ENCODE measurements around the gene MAGI2. TPM values are rescaled to one million over a fixed set of nuclear protein-coding genes. Genes with fewer than 3 reads are reported as not detected.

MAGI2 gene
- total RNA-seq, 3 donors from 2014 or later, result 0.10 to 0.16 (median 0.14) TPM

DNA sequence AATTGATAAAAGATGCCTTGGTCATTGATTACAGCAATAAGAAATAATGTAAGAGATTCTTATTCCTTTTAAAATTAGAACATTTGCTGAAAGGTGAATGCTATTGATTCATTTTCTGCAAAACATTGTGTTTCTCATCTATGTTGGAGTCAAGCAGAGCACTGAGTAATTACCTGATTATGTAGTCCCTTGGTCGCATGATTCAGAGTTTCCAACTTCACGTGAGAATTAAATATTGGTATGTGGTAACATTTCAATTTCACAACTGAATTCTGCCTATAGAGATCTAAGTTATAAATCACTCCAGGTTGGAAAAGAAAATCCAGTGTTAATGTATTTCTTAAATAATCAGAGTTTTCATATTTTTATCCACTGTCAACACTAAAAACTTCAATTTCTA lies 953.5 kb downstream of the MAGI2 start:
- ATAC-seq (no peak), DNase-seq (no peak)
- H3K27me3 Mint-ChIP-seq (ENCODE audit: low read depth), result no peaks in the 10 kb centered on the region
- no peak overlapping the region for H3K4me3 Mint-ChIP-seq
- no peaks in the 10 kb centered on the region for H3K36me3 Mint-ChIP-seq (ENCODE audit: insufficient read depth)
- no peaks in the 10 kb centered on the region for H3K4me1 Mint-ChIP-seq (ENCODE audit: low read depth)
- H3K9me3 Mint-ChIP-seq, result no peaks in the 10 kb centered on the region

DNA sequence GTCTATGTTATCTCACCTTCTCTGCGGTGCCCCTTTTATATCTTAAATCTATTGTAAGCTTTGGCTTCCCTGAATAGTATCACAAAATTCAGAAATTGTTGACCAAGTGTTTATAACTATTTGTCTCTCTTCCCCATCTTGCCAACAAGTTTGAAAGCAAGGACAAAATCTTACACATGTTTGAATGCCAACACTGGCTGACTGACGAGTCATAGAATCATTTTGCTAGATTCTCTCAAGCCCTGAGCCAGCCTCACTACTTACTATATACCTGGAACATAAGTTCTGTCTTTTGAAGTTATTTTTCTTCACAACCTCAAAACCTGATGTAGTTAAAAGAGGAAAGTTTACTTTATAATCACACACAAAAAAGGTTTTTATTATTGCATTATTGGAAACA lies 954.2 kb downstream of the MAGI2 start:
- H3K9me3 Mint-ChIP-seq, result no peaks in the 10 kb centered on the region
- no peaks in the 10 kb centered on the region for H3K36me3 Mint-ChIP-seq (ENCODE audit: insufficient read depth)
- no peaks in the 10 kb centered on the region for H3K4me1 Mint-ChIP-seq (ENCODE audit: low read depth)
- H3K4me3 Mint-ChIP-seq, result no peak overlapping the region
- DNase-seq, result no peak
- no peaks in the 10 kb centered on the region for H3K27me3 Mint-ChIP-seq (ENCODE audit: low read depth)
- ATAC-seq, result no peak

DNA sequence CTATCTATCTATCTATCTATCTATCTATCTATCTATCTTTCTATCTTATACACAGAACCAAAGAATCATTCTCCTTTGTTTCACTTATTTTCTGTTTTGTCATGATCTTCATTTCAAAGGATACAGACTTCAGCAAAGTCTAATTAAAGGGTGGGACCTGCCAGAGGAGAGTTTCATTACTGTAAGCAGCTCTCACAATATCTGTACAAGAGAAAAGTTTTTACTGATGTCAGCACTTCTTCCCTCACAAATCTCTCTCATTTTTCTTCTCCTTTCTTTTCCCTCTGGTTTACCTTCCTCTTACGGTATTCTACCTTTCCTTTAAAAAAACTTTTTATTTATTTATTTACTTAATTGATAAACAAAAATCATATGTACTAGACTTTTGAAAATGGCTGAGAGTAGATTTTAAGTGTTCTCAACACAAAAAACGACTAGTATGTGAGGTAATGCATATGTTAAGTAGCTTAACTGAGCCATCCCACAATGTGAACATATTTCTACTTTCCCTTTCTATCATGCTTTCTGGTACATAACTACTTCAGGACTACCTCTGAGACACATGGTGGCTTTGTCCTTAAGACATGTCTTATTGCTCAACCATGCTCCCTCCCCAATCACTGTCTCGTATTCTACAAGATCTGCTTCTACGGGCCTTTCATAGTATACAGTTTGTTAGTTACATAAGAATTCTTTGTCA lies 955.6 kb downstream of the MAGI2 start:
- H3K4me3 Mint-ChIP-seq, result no peak overlapping the region
- ATAC-seq (no peak), DNase-seq (no peak)
- H3K36me3 Mint-ChIP-seq (ENCODE audit: insufficient read depth), result no peaks in the 10 kb centered on the region
- H3K27me3 Mint-ChIP-seq (ENCODE audit: low read depth), result no peaks in the 10 kb centered on the region
- H3K9me3 Mint-ChIP-seq, result no peaks in the 10 kb centered on the region
- H3K4me1 Mint-ChIP-seq (ENCODE audit: low read depth), result no peaks in the 10 kb centered on the region

DNA sequence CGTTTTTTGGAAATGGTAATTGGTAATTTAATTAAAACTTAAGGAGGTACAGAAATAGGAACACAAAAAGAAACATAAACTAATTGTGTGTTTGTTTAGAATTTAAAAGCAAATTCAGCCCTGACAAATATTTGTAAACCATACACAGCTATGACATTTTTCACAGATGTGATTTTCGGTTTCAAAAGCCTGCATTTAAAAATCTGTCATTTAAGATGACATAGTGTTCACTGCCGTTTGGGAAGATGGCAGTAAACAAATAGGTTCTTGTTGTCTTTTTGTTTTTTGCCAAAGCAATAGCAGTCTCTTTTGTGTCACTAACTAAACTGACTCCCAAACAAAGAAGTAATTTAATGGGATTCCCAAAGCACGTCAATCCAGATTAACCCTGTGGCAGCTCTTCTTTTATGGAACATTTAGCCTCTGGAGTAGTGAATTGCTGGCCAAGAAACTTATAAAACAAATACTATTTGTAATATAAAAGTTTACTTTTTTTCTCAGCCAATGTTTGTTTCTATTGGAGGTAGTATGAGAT lies 957.3 kb downstream of the MAGI2 start:
- ATAC-seq, result no peak
- no peak for DNase-seq
- H3K4me1 Mint-ChIP-seq (ENCODE audit: low read depth), result no peaks in the 10 kb centered on the region
- H3K27me3 Mint-ChIP-seq (ENCODE audit: low read depth), result no peaks in the 10 kb centered on the region
- H3K9me3 Mint-ChIP-seq, result no peaks in the 10 kb centered on the region
- H3K4me3 Mint-ChIP-seq, result no peak overlapping the region
- H3K36me3 Mint-ChIP-seq (ENCODE audit: insufficient read depth), result no peaks in the 10 kb centered on the region

DNA sequence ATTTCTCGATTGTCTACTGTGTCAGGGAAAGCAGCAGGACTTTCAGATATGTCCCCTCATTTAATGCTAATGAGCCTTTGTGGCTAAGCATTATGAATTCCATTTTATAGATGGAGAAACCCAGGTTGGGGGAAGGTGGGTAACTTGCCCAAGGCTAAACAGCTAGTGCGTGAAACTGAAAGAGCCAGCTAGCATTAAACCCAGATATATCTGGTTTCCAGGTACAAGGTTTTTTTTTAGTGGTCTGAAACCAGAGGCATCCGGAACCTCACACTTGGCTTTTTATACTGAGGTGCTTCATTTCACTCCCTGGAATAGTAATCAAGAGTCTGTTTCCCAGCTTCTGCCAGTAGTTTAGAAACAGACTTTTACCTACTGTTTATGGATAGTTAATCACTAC lies 960.1 kb downstream of the MAGI2 start:
- Mint-ChIP-seq H3K27me3 (ENCODE audit: low read depth) (no peaks in the 10 kb centered on the region), H3K9me3 (no peaks in the 10 kb centered on the region), H3K36me3 (ENCODE audit: insufficient read depth) (no peaks in the 10 kb centered on the region), H3K4me3 (no peak overlapping the region), H3K4me1 (ENCODE audit: low read depth) (no peaks in the 10 kb centered on the region)
- DNase-seq (no peak), ATAC-seq (no peak)

DNA sequence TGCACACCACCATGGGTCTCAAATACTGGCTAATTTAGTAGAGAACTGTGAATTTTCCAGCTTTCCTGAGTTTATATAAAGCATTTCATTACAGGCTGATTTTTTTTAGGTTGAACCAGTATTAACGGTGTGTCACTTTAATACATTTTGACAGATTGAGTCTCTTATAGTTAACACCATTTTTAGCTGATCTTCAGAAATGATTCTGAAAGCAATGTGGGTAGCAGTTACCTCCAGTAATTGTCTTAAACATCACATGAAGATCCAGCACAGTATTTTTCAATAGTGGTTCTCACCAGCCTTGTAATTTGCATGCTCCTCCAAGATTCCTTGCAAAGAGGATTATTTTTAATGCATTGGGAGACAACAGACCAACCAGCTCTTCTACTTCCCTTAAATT lies 961.3 kb downstream of the MAGI2 start:
- H3K9me3 Mint-ChIP-seq, result no peaks in the 10 kb centered on the region
- no peak for DNase-seq
- H3K27me3 Mint-ChIP-seq (ENCODE audit: low read depth), result no peaks in the 10 kb centered on the region
- no peaks in the 10 kb centered on the region for H3K36me3 Mint-ChIP-seq (ENCODE audit: insufficient read depth)
- H3K4me1 Mint-ChIP-seq (ENCODE audit: low read depth), result no peaks in the 10 kb centered on the region
- no peak for ATAC-seq
- no peak overlapping the region for H3K4me3 Mint-ChIP-seq

DNA sequence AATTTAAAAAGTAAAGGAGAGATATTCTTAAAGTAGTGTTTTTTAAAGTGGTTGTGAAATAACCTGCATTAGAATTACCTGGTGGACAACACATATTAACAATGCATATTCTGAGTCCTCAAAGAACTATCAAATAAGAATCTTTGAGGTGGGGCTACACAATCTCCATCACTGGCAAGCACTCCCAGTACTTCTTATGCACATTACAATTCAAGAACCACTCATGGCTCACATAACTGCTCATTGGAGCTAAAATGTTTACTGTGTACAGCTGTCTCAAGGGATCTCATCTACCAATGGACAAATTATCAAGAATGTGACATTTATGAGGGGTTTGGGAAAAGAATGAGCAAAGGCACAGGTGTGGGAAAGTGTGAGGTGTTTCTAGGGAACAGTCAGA lies 962.9 kb downstream of the MAGI2 start:
- Mint-ChIP-seq H3K4me3 (no peak overlapping the region), H3K4me1 (ENCODE audit: low read depth) (no peaks in the 10 kb centered on the region), H3K27me3 (ENCODE audit: low read depth) (no peaks in the 10 kb centered on the region), H3K9me3 (no peaks in the 10 kb centered on the region), H3K36me3 (ENCODE audit: insufficient read depth) (no peaks in the 10 kb centered on the region)
- ATAC-seq, result no peak
- DNase-seq, result no peak

DNA sequence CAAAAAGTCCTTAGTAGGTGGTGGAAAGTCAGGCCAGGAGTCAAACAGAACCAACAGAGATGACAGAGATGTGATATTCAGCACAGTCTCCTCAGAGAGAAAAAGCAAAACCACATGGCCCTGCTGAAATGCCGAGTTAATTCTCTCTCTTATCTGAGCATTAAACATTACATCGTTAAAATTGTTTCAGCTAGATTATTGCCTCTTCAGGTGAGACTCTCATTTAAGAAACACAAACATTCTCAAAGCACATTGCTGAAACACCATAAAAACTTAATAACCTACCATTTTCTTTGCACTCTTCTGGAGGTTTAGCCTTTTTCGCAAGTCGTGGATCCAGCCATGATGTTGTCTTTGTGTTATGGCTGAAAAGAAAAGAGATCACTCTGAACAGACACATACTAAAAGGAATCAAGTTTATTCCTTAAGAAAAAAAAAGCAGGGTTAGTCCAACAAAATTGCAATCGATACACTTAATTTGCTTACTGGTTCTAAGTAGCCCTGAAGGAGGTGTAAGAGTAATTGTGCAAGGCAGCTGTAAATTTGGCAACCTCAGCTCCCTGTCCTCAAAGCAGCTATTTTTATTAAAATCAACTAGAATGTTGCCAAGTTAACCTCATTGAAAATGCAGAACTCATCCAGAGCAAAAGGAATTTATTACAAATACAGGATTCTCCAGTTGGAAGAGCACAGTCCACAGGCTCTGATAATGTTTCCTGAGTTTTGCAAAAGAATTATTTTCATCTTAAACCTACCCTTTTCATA lies 963.8 kb downstream of the MAGI2 start:
- no peak overlapping the region for H3K4me3 Mint-ChIP-seq
- H3K4me1 Mint-ChIP-seq (ENCODE audit: low read depth), result no peaks in the 10 kb centered on the region
- H3K27me3 Mint-ChIP-seq (ENCODE audit: low read depth), result no peaks in the 10 kb centered on the region
- H3K36me3 Mint-ChIP-seq (ENCODE audit: insufficient read depth), result no peaks in the 10 kb centered on the region
- no peaks in the 10 kb centered on the region for H3K9me3 Mint-ChIP-seq
- no peak for ATAC-seq
- no peak for DNase-seq

DNA sequence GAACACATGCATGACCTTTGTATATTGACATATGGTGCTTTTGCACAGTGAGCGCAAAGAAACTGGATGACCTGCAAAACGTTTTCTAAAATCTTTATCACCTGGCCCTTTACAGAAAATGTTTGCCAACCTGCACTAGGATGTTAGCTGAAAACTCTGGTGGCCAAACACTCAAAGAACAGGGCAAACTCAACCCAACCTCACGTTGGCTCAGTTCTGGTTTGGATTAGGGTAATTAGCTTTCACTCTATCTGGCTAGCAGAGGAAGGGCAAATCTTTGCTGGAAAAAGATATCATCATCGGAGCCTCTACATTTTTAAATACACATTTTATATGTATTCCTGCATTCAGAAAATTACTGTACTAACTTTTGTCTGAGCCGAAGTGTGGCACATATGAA lies 966.0 kb downstream of the MAGI2 start:
- H3K36me3 Mint-ChIP-seq (ENCODE audit: insufficient read depth), result no peaks in the 10 kb centered on the region
- no peaks in the 10 kb centered on the region for H3K9me3 Mint-ChIP-seq
- H3K27me3 Mint-ChIP-seq (ENCODE audit: low read depth), result no peaks in the 10 kb centered on the region
- no peak overlapping the region for H3K4me3 Mint-ChIP-seq
- no peak for DNase-seq
- H3K4me1 Mint-ChIP-seq (ENCODE audit: low read depth), result no peaks in the 10 kb centered on the region
- ATAC-seq, result no peak

DNA sequence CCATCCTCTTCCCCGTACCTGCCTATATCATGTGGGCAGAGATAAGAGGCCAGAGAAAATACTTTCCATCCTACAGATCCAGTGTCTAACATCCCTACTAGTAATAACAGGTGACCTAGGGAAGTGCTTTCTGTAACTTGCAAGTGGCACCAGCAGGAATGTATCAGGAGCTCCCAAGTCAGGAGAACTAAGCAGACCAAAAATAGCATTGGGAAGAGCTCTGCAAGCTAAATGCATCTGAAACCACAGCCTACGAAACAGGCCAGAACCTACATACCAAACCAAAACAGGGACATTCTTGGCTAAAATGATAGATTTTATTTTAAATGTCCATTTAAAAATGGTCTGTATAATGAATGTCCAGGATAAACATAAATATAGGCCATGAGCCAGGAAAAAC lies 974.1 kb downstream of the MAGI2 start:
- no peaks in the 10 kb centered on the region for H3K36me3 Mint-ChIP-seq (ENCODE audit: insufficient read depth)
- no peak for ATAC-seq
- no peaks in the 10 kb centered on the region for H3K4me1 Mint-ChIP-seq (ENCODE audit: low read depth)
- no peaks in the 10 kb centered on the region for H3K27me3 Mint-ChIP-seq (ENCODE audit: low read depth)
- H3K4me3 Mint-ChIP-seq, result no peak overlapping the region
- H3K9me3 Mint-ChIP-seq, result no peaks in the 10 kb centered on the region
- no peak for DNase-seq

DNA sequence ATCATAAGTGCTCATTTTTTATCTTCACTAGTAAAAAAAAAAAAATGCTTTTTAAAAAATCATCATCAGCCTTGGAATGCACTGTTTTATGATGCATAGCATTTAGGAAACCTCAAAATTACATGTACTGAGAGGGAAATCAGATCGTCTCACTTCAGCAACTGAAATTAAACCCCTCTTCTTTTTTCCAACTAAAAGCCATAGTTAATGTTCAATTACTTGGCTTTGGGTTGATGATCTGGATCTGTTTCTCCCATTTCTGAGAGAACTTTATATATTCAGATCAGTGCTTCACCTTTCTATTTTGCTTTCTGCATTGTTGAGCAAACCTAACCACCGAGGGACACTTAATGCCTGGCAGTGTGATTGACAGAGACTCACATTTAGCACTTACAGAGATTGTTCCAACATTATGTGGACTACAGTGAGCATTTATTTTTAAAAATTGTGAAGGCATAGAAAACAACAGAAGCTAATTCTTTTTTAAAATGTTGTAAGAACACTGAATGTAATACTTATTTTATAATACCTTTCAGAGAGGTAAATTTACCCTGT lies 976.5 kb downstream of the MAGI2 start:
- H3K27me3 Mint-ChIP-seq (ENCODE audit: low read depth), result no peaks in the 10 kb centered on the region
- ATAC-seq, result no peak
- H3K4me3 Mint-ChIP-seq, result no peak overlapping the region
- no peak for DNase-seq
- no peaks in the 10 kb centered on the region for H3K4me1 Mint-ChIP-seq (ENCODE audit: low read depth)
- no peaks in the 10 kb centered on the region for H3K9me3 Mint-ChIP-seq
- no peaks in the 10 kb centered on the region for H3K36me3 Mint-ChIP-seq (ENCODE audit: insufficient read depth)

DNA sequence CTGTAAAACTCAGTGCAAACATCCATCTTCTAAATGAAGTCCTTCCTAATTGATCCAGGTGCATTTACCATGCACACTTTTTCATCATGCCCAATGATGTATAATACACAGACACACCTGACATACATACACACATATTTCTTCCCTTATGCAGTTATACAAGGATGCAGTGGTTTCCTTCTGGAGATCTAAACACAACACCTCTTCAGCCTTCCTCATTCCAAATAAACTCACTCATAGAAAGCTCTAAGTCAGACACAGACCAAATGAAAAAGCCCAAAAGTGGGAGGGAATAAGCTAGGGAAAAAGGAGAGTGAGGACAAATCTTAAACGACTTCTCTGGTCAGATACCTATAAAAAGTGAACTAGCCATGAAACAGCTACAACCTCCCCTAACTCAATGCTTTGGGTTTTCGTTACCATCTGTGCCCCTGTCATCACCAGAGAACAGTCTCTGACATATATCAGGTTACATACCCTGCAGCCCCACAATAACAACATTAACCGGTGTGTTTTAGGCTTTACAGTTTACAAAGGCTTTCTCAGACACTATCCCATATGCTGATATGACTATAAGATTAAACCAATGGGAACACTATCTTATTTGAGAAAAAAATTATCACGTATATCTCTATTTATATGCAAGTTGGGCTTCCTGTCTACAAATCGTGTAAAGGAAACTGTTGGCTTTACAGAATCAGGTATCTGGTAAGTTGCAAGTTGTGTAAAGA lies 979.7 kb downstream of the MAGI2 start:
- Mint-ChIP-seq H3K36me3 (ENCODE audit: insufficient read depth) (no peaks in the 10 kb centered on the region), H3K4me3 (no peak overlapping the region), H3K27me3 (ENCODE audit: low read depth) (no peaks in the 10 kb centered on the region), H3K9me3 (no peaks in the 10 kb centered on the region), H3K4me1 (ENCODE audit: low read depth) (no peaks in the 10 kb centered on the region)
- ATAC-seq, result no peak
- no peak for DNase-seq

DNA sequence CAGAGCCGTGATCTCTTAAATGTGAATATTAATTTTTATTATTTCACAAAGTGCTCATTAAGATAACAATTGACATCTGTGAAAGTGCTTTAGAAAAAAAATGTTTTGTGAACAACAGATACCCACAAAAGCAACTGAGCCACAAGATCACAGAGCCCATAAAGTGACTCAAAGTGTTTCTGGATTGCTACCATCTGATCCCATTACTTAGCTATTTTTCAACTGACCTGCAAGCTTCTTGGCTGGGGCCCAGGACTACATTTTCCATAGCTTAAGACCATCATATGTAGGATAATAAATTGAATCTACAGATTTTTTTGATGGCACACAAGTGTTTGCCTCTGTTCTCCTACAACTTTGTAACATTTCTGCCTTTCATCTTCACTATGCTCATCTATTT lies 980.4 kb downstream of the MAGI2 start:
- no peak for ATAC-seq
- Mint-ChIP-seq H3K4me1 (ENCODE audit: low read depth) (no peaks in the 10 kb centered on the region), H3K36me3 (ENCODE audit: insufficient read depth) (no peaks in the 10 kb centered on the region), H3K9me3 (no peaks in the 10 kb centered on the region), H3K27me3 (ENCODE audit: low read depth) (no peaks in the 10 kb centered on the region), H3K4me3 (no peak overlapping the region)
- DNase-seq, result no peak

DNA sequence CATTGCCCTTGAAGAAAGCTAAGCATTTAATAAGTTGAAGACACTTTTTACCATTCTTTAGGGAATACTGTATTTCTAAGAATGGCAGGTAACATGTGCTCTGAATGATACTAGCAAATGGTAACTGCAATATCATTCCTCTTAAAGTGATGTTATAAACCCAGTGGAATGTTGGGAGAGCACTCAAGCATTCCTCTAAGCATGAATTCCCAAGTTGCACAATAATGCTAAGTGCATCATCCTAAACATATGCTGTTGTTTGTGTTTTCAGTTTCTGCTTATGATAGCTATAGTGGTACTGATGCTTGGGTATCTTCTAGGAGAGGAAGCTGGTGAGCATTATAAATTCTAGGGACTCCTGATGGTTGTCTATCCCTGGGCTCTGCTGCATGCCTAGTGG lies 980.9 kb downstream of the MAGI2 start:
- ATAC-seq (no peak), DNase-seq (no peak)
- no peaks in the 10 kb centered on the region for H3K4me1 Mint-ChIP-seq (ENCODE audit: low read depth)
- no peaks in the 10 kb centered on the region for H3K27me3 Mint-ChIP-seq (ENCODE audit: low read depth)
- no peak overlapping the region for H3K4me3 Mint-ChIP-seq
- no peaks in the 10 kb centered on the region for H3K36me3 Mint-ChIP-seq (ENCODE audit: insufficient read depth)
- no peaks in the 10 kb centered on the region for H3K9me3 Mint-ChIP-seq
